Metanephros (tissue), 2 donors: Measurements from ENCODE around the gene FUT1. TPM values are rescaled to one million over a fixed set of nuclear protein-coding genes. Genes with fewer than 3 reads are reported as not detected.

Experiments used
- small RNA-seq: library from RNA; depleted of rRNA; stranded (forward); fragments of <200 nt; gene quantifications from one replicate; pipeline ENCODE3, GENCODE V24; 2014; ENCODE audit warnings: low replicate concordance
- total RNA-seq: library from RNA; depleted of rRNA; stranded (reverse); fragments of >200 nt; gene quantifications from one replicate; pipeline ENCODE4 v1.2.3, GENCODE V29; 2014

Gene FUT1
- 5.0 TPM for total RNA-seq

DNA sequence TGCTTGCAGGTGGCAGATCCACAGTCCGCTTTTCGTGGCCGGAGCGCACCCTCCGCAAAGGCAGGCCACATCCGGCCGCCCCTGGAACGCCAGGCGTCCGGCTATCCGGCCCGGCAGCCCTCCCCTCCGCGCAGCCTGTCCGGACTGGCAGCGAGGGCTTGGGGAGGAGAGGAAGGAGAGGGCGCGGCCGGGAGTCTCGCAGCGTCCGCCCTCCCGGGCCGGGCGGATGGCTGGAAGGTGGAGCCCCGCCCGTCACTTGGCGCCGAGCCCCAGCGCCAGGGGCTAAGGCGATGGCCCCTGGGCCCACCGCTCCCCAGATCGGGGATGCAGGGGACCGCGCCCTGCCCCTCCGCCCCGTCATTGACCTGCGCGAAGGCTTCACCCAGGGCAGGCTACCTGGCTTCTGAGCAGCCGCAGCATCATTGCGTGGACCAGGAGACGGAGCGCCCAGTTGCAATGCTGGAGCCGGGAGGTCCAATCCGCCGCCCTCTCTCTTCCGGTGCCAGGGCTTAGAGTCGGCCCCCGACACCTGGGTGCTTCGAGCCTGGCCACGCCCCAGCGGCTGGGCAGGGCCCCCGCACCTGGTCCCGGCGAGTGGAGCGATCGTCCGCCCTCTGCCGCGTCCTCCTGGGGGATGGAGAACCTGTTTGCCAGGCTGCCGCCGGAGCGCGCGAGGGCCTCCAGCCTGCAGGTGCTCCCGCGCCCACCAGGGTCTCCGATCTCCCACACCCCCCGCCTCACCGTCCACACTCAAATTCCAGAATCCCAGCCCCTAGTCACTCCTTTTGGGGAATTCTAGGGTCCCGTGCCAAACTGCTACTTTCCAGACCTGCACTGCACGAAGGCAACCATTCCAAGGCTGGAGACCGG lies at the start of gene FUT1:
TSS of gene FUT1 (minus strand) at position 146 of the 870 bp plus-strand sequence. CDS start 1,360 bp downstream, outside the sequence.

DNA sequence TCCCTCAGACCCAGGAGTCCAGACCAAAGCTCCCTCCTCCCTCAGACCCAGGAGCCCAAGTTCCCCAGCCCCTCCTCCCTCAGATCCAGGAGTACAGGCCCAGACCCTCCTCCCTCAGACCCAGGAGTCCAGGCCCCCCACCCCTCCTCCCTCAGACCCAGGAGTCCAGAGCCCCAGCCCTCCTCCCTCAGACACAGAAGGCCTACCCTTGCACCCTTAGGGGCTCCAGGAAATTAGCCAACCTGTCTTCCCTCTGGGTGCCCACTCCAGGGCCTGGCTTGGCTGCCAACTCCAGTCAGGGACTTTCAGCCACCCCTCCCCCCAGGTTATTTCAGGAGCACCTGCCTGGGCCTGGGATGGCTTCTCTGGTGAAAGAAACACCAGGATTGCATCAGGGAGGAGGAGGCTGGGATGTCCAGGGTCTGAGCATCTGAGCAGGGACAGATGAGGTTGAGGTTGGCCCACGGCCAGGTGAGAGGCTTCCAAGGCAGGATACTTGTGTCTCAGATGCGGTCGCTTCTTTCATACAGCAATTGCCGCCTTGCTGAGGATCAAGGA lies 2.7 kb upstream of the FUT1 start, which contains the start of gene FGF21:
TSS of gene FGF21 (plus strand) at position 441 of the 558 bp plus-strand sequence. CDS start 713 bp downstream, outside the sequence.

DNA sequence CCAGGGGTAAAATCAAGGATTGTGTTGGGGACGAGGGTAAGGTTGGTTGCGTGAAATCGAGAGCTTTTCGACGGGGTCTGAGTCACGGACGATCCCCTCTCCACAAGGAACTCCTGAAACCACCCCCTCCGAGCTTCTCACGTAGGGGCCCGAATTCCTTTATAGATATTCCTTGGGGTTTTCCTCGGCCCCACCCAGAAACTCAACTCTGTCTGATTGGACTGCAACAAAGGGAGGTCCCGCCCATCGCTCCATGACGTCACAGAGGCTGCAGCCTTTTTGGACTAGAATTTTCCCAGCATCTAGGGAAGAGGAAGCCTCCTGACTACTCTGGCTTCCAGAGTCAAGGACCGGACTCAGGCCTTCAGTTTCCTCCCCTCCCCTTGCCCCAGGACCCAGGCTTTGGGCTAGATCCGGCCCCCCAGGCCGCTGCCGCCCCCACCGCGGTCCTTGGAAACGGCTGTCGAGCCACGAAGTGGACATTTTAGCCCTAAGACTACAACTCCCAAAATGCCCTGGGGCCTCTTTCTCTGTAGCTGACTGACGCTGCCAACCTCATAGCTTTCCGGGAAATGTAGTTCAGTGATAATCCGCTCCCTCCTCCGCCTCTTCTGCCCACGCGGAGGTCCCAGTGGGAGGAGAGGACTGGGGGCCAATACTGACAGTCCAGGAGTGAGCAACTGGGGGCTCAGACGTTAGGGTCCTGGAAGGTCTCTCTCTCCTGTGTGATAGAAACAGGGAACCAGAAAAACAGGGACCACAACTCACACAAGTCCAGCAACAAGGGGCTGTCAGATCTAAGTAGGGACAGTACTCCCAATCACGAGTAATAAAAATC lies 5.5 kb downstream of the FUT1 start, which contains the start of gene IZUMO1:
TSS of gene IZUMO1 (minus strand) at position 172 of the 838 bp plus-strand sequence. CDS start 1,050 bp downstream, outside the sequence.

DNA sequence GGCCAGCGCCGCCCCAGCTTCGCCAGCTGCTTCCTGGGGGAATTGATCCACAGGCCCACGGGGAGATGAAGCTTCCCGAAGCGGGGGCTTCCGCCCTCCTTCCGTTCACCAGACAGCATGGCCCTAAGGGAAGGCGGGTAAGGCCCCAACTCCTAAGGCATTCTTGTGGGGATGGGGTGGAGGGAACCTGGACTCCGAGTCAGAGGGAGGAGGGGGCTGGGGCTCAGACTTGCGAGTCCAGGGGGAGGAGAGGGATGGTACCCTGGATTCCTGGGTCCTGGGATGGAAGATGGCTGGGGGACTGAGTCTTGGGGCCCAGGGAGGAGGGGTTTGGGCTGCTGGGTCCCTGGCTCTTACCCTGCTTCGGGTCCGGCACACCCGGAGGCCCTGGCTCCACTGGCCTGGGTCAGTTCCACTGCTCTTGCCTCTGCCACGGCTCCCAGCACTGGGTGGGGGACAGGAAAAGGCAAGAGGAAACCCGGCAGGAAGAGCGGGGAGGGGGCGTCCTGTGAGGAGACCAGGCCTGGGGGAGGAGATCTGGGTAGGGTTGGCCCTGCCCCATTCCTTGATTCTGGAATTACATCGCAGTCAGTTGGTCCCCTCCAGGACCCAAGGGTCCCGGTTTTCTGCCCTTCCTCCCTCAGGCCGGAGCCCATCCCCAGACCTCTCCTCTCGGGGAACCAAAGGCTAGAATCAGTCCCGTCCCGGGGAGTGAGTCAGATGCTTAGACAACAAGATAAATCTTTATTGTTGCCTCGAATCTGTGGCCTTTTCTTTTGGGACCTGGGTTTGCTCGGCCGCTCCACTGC lies 12.1 kb downstream of the FUT1 start, which contains the start of gene RASIP1:
TSS of gene RASIP1 (minus strand) at position 447 of the 809 bp plus-strand sequence. CDS start at position 119, 328 bp downstream.

DNA sequence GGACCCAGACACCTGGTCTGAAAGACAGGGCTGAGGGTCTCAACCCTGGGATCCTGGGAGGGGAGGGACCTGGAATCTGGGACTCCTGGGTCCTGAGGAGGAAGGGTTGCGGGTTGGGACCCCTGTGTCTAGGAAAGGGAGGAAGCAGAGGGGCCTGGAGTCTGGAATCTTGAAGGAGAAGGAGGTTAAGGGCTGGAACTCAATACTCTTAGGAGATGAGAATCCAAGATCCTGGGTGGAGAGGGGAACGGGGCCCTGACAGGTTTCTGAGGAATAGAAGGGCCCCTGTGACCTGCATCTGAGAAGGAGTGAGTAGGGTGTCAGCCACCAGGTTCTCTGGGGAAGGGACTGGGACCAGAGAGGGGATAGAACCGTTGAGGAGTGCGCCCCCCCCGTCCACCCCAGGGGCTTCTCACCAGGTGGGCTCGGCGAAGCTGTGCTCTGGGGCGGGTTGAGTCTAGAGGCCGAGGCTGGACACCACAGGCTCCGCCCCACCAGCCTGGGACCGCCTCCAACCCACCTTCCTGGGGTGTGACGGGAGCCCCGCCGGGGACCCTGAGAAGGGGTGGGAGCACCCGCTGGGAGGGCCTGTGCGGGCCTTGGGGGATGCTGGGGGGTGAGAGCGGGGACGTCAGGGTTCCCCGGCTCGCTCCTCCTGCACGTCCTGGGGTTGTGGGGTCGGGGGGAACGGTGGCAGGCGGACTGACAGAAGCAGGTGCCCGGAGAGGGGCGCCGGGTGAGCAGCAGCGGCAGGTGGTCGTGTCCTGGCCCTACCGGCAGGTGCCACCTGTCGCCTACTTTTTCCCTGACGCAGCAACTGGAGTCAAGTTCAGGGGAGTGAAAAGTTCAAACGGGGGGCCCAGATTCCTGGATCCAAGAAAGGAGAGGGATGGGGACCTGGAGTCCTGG lies 32.9 kb downstream of the FUT1 start, which contains the start of gene MAMSTR:
TSS of gene MAMSTR (minus strand) at position 463 of the 909 bp plus-strand sequence. CDS start 694 bp downstream, outside the sequence.

Small RNAs within 50 kb of the gene (small RNA-seq; reads per million reads assigned to genes)
- gene RNU6-317P = not detected

Other genes starting within 250 kb of the FUT1 start
- gene LMTK3, start 240.8 kb downstream of the FUT1 start, total RNA-seq = 1.9 TPM
- gene SULT2B1, start 200.5 kb downstream of the FUT1 start, total RNA-seq = not detected
- gene SPACA4, start 145.9 kb downstream of the FUT1 start, total RNA-seq = not detected
- 0.88 TPM for gene FAM83E, start 137.6 kb downstream of the FUT1 start, total RNA-seq
- 2,126 TPM for gene RPL18, start 133.5 kb downstream of the FUT1 start, total RNA-seq
- gene SPHK2, start 133.1 kb downstream of the FUT1 start, total RNA-seq = 16.2 TPM
- 17.2 TPM for gene DBP, start 115.3 kb downstream of the FUT1 start, total RNA-seq
- 3.5 TPM for gene CA11, start 106.5 kb downstream of the FUT1 start, total RNA-seq
- gene NTN5, start 79.6 kb downstream of the FUT1 start, total RNA-seq = 0.76 TPM
- gene FUT2, start 56.7 kb downstream of the FUT1 start, total RNA-seq = 1.5 TPM
- 8.9 TPM for gene MAMSTR, start 32.9 kb downstream of the FUT1 start, total RNA-seq
- gene RASIP1, start 12.0 kb downstream of the FUT1 start, total RNA-seq = 23.2 TPM
- gene IZUMO1, start 5.7 kb downstream of the FUT1 start, total RNA-seq = 0.12 TPM
- not detected for gene FGF21, start 2.9 kb upstream of the FUT1 start, total RNA-seq
- 36.3 TPM for gene BCAT2, start 58.4 kb upstream of the FUT1 start, total RNA-seq
- gene HSD17B14, start 83.8 kb upstream of the FUT1 start, total RNA-seq = 12.0 TPM
- 18.1 TPM for gene PLEKHA4, start 116.0 kb upstream of the FUT1 start, total RNA-seq
- gene PPP1R15A, start 119.8 kb upstream of the FUT1 start, total RNA-seq = 71.7 TPM
- 0.29 TPM for gene TULP2, start 146.1 kb upstream of the FUT1 start, total RNA-seq
- 221 TPM for gene NUCB1, start 147.7 kb upstream of the FUT1 start, total RNA-seq
- gene DHDH, start 181.1 kb upstream of the FUT1 start, total RNA-seq = 1.4 TPM
- gene BAX, start 202.2 kb upstream of the FUT1 start, total RNA-seq = 30.8 TPM
- gene FTL, start 212.7 kb upstream of the FUT1 start, total RNA-seq = 1,684 TPM
- 51.8 TPM for gene GYS1, start 240.7 kb upstream of the FUT1 start, total RNA-seq
- gene RUVBL2, start 241.2 kb upstream of the FUT1 start, total RNA-seq = 105 TPM